Caco-2 (cell line): Measurements from ENCODE around the gene TNNI2. TPM values are rescaled to one million over a fixed set of nuclear protein-coding genes. Genes with fewer than 3 reads are reported as not detected.

Source experiments
- BruUV-seq: library from RNA; stranded (reverse); fragments of 400-500 nt; replicated peaks from 2 replicates; lab custom pipeline; 2021; lab: Mats Ljungman, UMichigan
- CTCF ChIA-PET: fragments of 300-600 bp; sonication (Branson Sonifier 250); formaldehyde crosslinking; loops from one replicate; lab custom pipeline; 2022; ENCODE audit warnings: antibody characterized with exemption; lab: Charles Lee
- POLR2A ChIA-PET: fragments of 300-600 bp; sonication (Branson Sonifier 250); formaldehyde crosslinking; loops from one replicate; lab custom pipeline; 2022; ENCODE audit warnings: antibody characterized with exemption; lab: Charles Lee
- DNase-seq, 2 experiments: peaks; one replicate each; pipeline versions ENCODE4 v3.0.0 to v3.0.0-alpha.2; 2020 to 2022
- H3K27me3 ChIP-seq: replicated peaks from 2 replicates; pipeline ENCODE4 v1.6.0; 2011; ENCODE audit warnings: low read length; ENCODE audit not compliant: control insufficient read depth, insufficient read depth
- H3K36me3 ChIP-seq: 2 replicates; pipeline ENCODE4 v1.5.1; 2011; ENCODE audit warnings: low read length; ENCODE audit not compliant: control insufficient read depth, insufficient read depth
- H3K4me1 ChIP-seq: fragments of 250-450 bp; sonication (Bioruptor Pico); 2 replicates; pipeline ENCODE4 v1.5.1; 2020; ENCODE audit warnings: mild to moderate bottlenecking
- H3K4me3 ChIP-seq: 2 replicates; pipeline ENCODE4 v1.5.1; 2011; ENCODE audit warnings: low read depth, mild to moderate bottlenecking, control low read depth, low read length
- H3K9me3 ChIP-seq: fragments of 250-450 bp; sonication (Bioruptor Pico); 2 replicates; pipeline ENCODE4 v1.5.1; 2020; ENCODE audit warnings: mild to moderate bottlenecking, moderate library complexity
- H3K27ac Mint-ChIP-seq: one replicate; pipeline ENCODE4 v1.8.0; 2022; ENCODE audit warnings: mixed read lengths; ENCODE audit not compliant: unreplicated experiment
- H3K27me3 Mint-ChIP-seq: one replicate; pipeline ENCODE4 v1.8.0; 2022; ENCODE audit warnings: mixed read lengths; ENCODE audit not compliant: insufficient read depth, unreplicated experiment
- H3K36me3 Mint-ChIP-seq: one replicate; pipeline ENCODE4 v1.8.0; 2022; ENCODE audit warnings: mild to moderate bottlenecking, mixed read lengths; ENCODE audit not compliant: insufficient read depth, unreplicated experiment
- H3K4me1 Mint-ChIP-seq: one replicate; pipeline ENCODE4 v1.8.0; 2022; ENCODE audit warnings: low read depth, mixed read lengths; ENCODE audit not compliant: unreplicated experiment
- H3K4me3 Mint-ChIP-seq: one replicate; pipeline ENCODE4 v1.8.0; 2022; ENCODE audit warnings: mild to moderate bottlenecking, moderate library complexity, mixed read lengths; ENCODE audit not compliant: unreplicated experiment
- H3K9me3 Mint-ChIP-seq: one replicate; pipeline ENCODE4 v1.8.0; 2022; ENCODE audit warnings: mixed read lengths; ENCODE audit not compliant: unreplicated experiment
- CTCF ChIP-seq, 2 experiments: fragments of 200-600 bp in 1 of 2; IDR thresholded peaks; 1 replicate in 1 of 2; 2 replicates in 1 of 2; pipeline versions ENCODE4 v1.5.1 to v1.8.0; 2011 to 2022; ENCODE audit warnings: antibody characterized with exemption in 1 of 2, control low read depth in 1 of 2, inconsistent platforms in 1 of 2, low read depth in 1 of 2, low read length in 1 of 2, mild to moderate bottlenecking in 1 of 2, moderate library complexity in 1 of 2; ENCODE audit not compliant: insufficient read depth in 1 of 2, severe bottlenecking in 1 of 2, unreplicated experiment in 1 of 2
- intact Hi-C: fragments of 100-400 bp; cut with micrococcal nuclease; formaldehyde crosslinking; loops from one replicate; pipeline ENCODE4 v1.10.0; 2022; ENCODE audit not compliant: unreplicated experiment
- total RNA-seq: library from RNA; stranded (reverse); gene quantifications from 2 replicates; pipeline ENCODE4 v1.2.3, GENCODE V29; 2022

Gene TNNI2
- total RNA-seq, 1 experiment from 2014 or later, result 8.6 TPM

GRCh38 chr11:1864831-1865665, 26.3 kb downstream of the TNNI2 start:
- no TSS peak for BruUV-seq
- ChIA-PET POLR2A (no interaction called here), CTCF (no interaction called here)
- Histone ChIP-seq H3K4me3 (no peak overlapping the region), H3K9me3 (no peaks in the 10 kb centered on the region), H3K27me3 (no peaks in the 10 kb centered on the region), H3K36me3 (no peaks in the 10 kb centered on the region), H3K4me1 (peaks cover 7% of the 10 kb centered on the region)
- intact Hi-C loops, result no loop called here
- DNase-seq, result no peak
- H3K27me3 Mint-ChIP-seq, result no peaks in the 10 kb centered on the region
- no peaks in the 10 kb centered on the region for H3K9me3 Mint-ChIP-seq
- no peak for TF ChIP-seq CTCF (IDR thresholded peaks at IDR 0.05; ENCODE audit: insufficient read depth in 1 of 2, low read depth in 1 of 2, low read length in 1 of 2, severe bottlenecking in 1 of 2, unreplicated experiment in 1 of 2)
- H3K4me1 Mint-ChIP-seq, result no peaks in the 10 kb centered on the region
- no peaks in the 10 kb centered on the region for H3K36me3 Mint-ChIP-seq
- H3K4me3 Mint-ChIP-seq, result no peak overlapping the region
- H3K27ac Mint-ChIP-seq, result no peak overlapping the region

- no peak overlapping the region for H3K27ac Mint-ChIP-seq
- no peaks in the 10 kb centered on the region for H3K36me3 Mint-ChIP-seq
- no peak for DNase-seq
- ChIA-PET POLR2A (no interaction called here), CTCF (interaction anchor here (0.6 kb wide), 1 partner anchor 16 kb away, joined by 3 read pairs; no protein-coding TSS in a partner anchor)
- Histone ChIP-seq H3K36me3 (no peaks in the 10 kb centered on the region), H3K4me1 (peaks cover 7% of the 10 kb centered on the region), H3K27me3 (no peaks in the 10 kb centered on the region; the same call in 1 of the 2 replicates), H3K4me3 (no peak overlapping the region), H3K9me3 (no peaks in the 10 kb centered on the region)
- no TSS peak for BruUV-seq
- peaks cover 2% of the 10 kb centered on the region for H3K27me3 Mint-ChIP-seq
- H3K4me3 Mint-ChIP-seq, result no peak overlapping the region
- intact Hi-C loops, result no loop called here
- no peaks in the 10 kb centered on the region for H3K4me1 Mint-ChIP-seq
- TF ChIP-seq CTCF (IDR thresholded peaks at IDR 0.05; ENCODE audit: insufficient read depth in 1 of 2, low read depth in 1 of 2, low read length in 1 of 2, severe bottlenecking in 1 of 2, unreplicated experiment in 1 of 2), result no peak
- H3K9me3 Mint-ChIP-seq, result no peaks in the 10 kb centered on the region
Observed at GRCh38 chr11:1866226-1866625, 27.4 kb downstream of the TNNI2 start.

GRCh38 chr11:1866776-1867175, 28.0 kb downstream of the TNNI2 start:
- peaks cover 7% of the 10 kb centered on the region for H3K4me1 ChIP-seq
- H3K27ac Mint-ChIP-seq, result no peak overlapping the region
- BruUV-seq, result no TSS peak
- no peaks in the 10 kb centered on the region for H3K4me1 Mint-ChIP-seq
- no peaks in the 10 kb centered on the region; the same call in 1 of the 2 replicates for H3K27me3 ChIP-seq
- H3K36me3 ChIP-seq, result no peaks in the 10 kb centered on the region
- intact Hi-C loops, result no loop called here
- no peak for DNase-seq
- ChIA-PET CTCF (interaction anchor here (0.6 to 1.5 kb wide), 3 partner anchors 16 to 119 kb away, joined by 3 to 5 read pairs (median 4); no protein-coding TSS in a partner anchor), POLR2A (no interaction called here)
- no peak overlapping the region for H3K4me3 ChIP-seq
- H3K27me3 Mint-ChIP-seq, result peaks cover 2% of the 10 kb centered on the region
- H3K9me3 ChIP-seq, result no peaks in the 10 kb centered on the region
- no peak overlapping the region for H3K4me3 Mint-ChIP-seq
- no peaks in the 10 kb centered on the region for H3K9me3 Mint-ChIP-seq
- no peaks in the 10 kb centered on the region for H3K36me3 Mint-ChIP-seq
- TF ChIP-seq CTCF (IDR thresholded peaks at IDR 0.05; ENCODE audit: insufficient read depth in 1 of 2, low read depth in 1 of 2, low read length in 1 of 2, severe bottlenecking in 1 of 2, unreplicated experiment in 1 of 2), result no peak
